Measurements from ENCODE around the gene SASH3.
"Not testable (repeated sequence)": the region's sequence is repeated elsewhere in the genome, so short reads cannot be mapped to it uniquely, and the experiment has no call there.

Gene SASH3

DNA sequence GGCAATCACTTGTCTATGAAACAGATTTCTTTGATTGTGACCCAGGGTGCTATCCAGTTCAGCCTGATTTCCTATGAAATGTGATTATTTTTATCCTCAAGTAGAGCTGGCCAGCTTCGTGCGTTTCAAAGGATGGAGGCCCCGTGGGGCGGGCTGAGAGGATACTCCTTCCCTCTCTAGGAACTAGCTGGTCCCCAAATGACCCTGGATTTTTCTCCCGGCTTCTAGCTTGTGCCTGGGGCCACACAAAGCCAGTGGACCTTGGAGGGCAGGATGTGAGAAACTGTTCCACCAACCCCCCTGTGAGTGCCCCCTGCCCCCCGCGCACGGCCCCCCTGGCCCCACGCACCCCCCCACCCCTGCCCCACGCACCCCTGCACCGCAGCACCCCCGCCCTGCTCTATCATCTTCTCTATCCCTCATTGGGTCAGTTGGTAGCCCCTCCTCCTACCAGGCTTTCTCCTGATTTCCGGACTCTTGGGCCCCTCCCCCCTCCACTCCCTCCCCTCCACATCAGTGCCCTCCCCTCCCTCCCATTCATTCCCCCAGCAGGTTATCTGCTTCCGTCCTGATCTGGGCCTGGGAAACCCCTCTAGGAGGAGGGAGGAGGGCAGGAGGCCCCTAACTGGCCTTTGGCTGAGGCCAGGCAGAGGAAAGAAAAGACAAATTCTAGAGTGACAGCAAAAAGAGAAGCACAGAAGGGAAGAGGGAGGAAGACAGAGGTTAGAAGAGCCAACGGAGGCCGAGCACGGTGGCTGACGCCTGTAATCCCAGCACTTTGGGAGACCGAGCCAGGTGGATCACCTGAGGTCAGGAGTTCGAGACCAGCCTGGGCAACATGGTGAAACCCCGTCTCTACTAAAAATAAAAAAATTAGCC lies 37.6 kb upstream of the SASH3 start:
- H3K14ac ChIP-seq (ENCODE audit: low read length) = no peak overlapping the region
- H3K27me3 ChIP-seq (ENCODE audit: control insufficient read depth in 3 of 3, insufficient read depth in 3 of 3, low read depth in 1 of 3, low read length in 3 of 3) = peaks cover 0 to 11% (median 0%) of the 10 kb centered on the region in 3 experiments
- H2BK15ac ChIP-seq (ENCODE audit: low read length) = no peak overlapping the region
- H3K4me2 ChIP-seq (ENCODE audit: insufficient read depth, low read length, poor library complexity, severe bottlenecking) = no peak overlapping the region
- peak overlapping the region; percentile 54 for H3K27ac ChIP-seq (replicated peaks; ENCODE audit: low read length)
- H2AFZ ChIP-seq (ENCODE audit: low read length) = peak overlapping the region; percentile 81
- no peak overlapping the region for H3K4ac ChIP-seq (ENCODE audit: low read length)
- peaks cover 0 to 7% of the 10 kb centered on the region in 2 donors for H3K4me1 ChIP-seq (ENCODE audit: control insufficient read depth in 2 of 2, insufficient read depth in 1 of 2, low read depth in 1 of 2, low read length in 2 of 2)
- no CpG with 5 or more reads among the region's 21 CpGs for WGBS, 2 donors (ENCODE audit: extremely low coverage in 2 of 2, insufficient read length in 2 of 2, insufficient replicate concordance in 1 of 2)
- no peak overlapping the region for H3K4me3 ChIP-seq (ENCODE audit: low read length in 2 of 2)
- no peak overlapping the region for H4K91ac ChIP-seq (ENCODE audit: low read depth, low read length, poor library complexity)
- H2BK5ac ChIP-seq (ENCODE audit: low read length) = no peak overlapping the region
- H4K8ac ChIP-seq (ENCODE audit: low read depth, low read length) = no peak overlapping the region
- no peak overlapping the region for H2BK120ac ChIP-seq (ENCODE audit: low read depth, low read length)
- H2BK12ac ChIP-seq (ENCODE audit: low read length) = no peak overlapping the region
- no peak overlapping the region for H3K23ac ChIP-seq (ENCODE audit: low read depth, low read length, poor library complexity)
- no peaks in the 10 kb centered on the region for H3K79me1 ChIP-seq (ENCODE audit: low read depth, low read length)
- no peaks in the 10 kb centered on the region for H3K9me3 ChIP-seq (replicated peaks in 1 of 2; ENCODE audit: control insufficient read depth in 2 of 2, insufficient read depth in 1 of 2, low read depth in 1 of 2, low read length in 2 of 2)
- no peaks in the 10 kb centered on the region for H3K36me3 ChIP-seq (replicated peaks in 1 of 2; ENCODE audit: control insufficient read depth in 2 of 2, insufficient read depth in 2 of 2, low read length in 2 of 2)
- H3K18ac ChIP-seq (ENCODE audit: low read length) = no peak overlapping the region
- H2AK5ac ChIP-seq (ENCODE audit: low read depth, low read length) = no peak overlapping the region
- no peak overlapping the region for H3K9ac ChIP-seq (ENCODE audit: low read depth, low read length, poor library complexity)
- peak; percentile 58 for DNase-seq (ENCODE audit: low spot score)

DNA sequence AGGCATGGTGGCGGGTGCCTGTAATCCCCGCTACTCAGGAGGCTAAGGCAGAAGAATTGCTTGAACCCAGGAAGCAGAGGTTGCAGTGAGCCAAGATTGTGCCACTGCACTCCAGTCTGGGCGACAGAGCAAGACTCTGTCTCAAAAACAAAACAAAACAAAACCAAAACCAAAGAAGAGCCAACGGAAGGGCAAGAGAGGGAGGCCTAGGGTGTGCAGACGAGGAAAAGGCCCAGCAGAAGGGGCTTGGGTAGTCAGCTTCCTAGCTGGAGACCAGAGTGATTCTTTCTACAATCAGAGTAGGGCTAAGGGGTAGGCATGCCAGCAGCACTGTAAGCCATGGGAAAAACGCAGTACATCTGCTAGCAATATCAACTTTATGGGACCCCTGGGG lies 37.0 kb upstream of the SASH3 start:
- H3K27ac ChIP-seq (replicated peaks; ENCODE audit: low read length) = peak overlapping the region; percentile 58
- H3K79me1 ChIP-seq (ENCODE audit: low read depth, low read length); DNase-seq (ENCODE audit: low spot score); H3K14ac ChIP-seq (ENCODE audit: low read length); H3K9ac ChIP-seq (ENCODE audit: low read depth, low read length, poor library complexity); H2BK12ac ChIP-seq (ENCODE audit: low read length); H3K4me1 ChIP-seq (ENCODE audit: control insufficient read depth in 2 of 2, insufficient read depth in 1 of 2, low read depth in 1 of 2, low read length in 2 of 2); H3K4me2 ChIP-seq (ENCODE audit: insufficient read depth, low read length, poor library complexity, severe bottlenecking); H3K36me3 ChIP-seq (replicated peaks in 1 of 2; ENCODE audit: control insufficient read depth in 2 of 2, insufficient read depth in 2 of 2, low read length in 2 of 2); H2AFZ ChIP-seq (ENCODE audit: low read length); H2BK5ac ChIP-seq (ENCODE audit: low read length); H3K9me3 ChIP-seq (replicated peaks in 1 of 2; ENCODE audit: control insufficient read depth in 2 of 2, insufficient read depth in 1 of 2, low read depth in 1 of 2, low read length in 2 of 2); H2AK5ac ChIP-seq (ENCODE audit: low read depth, low read length); H2BK15ac ChIP-seq (ENCODE audit: low read length); H3K27me3 ChIP-seq (ENCODE audit: control insufficient read depth in 3 of 3, insufficient read depth in 3 of 3, low read depth in 1 of 3, low read length in 3 of 3); H2BK120ac ChIP-seq (ENCODE audit: low read depth, low read length); H3K4ac ChIP-seq (ENCODE audit: low read length); H3K23ac ChIP-seq (ENCODE audit: low read depth, low read length, poor library complexity); H4K8ac ChIP-seq (ENCODE audit: low read depth, low read length); H3K4me3 ChIP-seq (ENCODE audit: low read length in 2 of 2); H4K91ac ChIP-seq (ENCODE audit: low read depth, low read length, poor library complexity): not testable (repeated sequence)
- no CpG with 5 or more reads among the region's 6 CpGs for WGBS, 2 donors (ENCODE audit: extremely low coverage in 2 of 2, insufficient read length in 2 of 2, insufficient replicate concordance in 1 of 2)
- peak overlapping the region; percentile 28 for H3K18ac ChIP-seq (ENCODE audit: low read length)

DNA sequence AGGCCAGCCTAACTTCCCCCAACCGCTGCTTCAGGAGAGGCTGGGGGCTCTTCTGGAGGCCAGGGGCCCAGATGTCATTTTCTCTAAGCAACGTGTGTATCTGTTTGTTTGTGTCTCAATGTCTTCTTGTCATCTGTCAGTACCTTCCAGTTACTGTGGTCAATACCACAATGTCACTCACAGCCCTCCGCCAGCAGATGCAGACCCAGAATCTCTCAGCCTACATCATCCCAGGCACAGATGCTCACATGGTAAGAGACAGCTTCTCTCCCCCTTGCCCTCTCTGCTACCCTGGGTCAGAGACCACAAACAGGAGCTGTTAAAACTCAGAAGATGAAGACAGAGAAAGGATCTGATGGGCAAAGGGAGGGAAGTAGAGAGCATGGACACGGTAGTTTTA lies 35.9 kb upstream of the SASH3 start:
- DNase-seq (ENCODE audit: low spot score) = no peak
- Histone ChIP-seq H2AK5ac (ENCODE audit: low read depth, low read length) (no peak overlapping the region), H3K4me3 (ENCODE audit: low read length in 2 of 2) (no peak overlapping the region), H3K9me3 (replicated peaks in 1 of 2; ENCODE audit: control insufficient read depth in 2 of 2, insufficient read depth in 1 of 2, low read depth in 1 of 2, low read length in 2 of 2) (no peaks in the 10 kb centered on the region), H2BK15ac (ENCODE audit: low read length) (no peak overlapping the region), H4K8ac (ENCODE audit: low read depth, low read length) (no peak overlapping the region), H3K14ac (ENCODE audit: low read length) (no peak overlapping the region), H3K23ac (ENCODE audit: low read depth, low read length, poor library complexity) (no peak overlapping the region), H2BK12ac (ENCODE audit: low read length) (peak overlapping the region; percentile 82), H3K4ac (ENCODE audit: low read length) (no peak overlapping the region), H3K36me3 (replicated peaks in 1 of 2; ENCODE audit: control insufficient read depth in 2 of 2, insufficient read depth in 2 of 2, low read length in 2 of 2) (no peaks in the 10 kb centered on the region), H2BK120ac (ENCODE audit: low read depth, low read length) (no peak overlapping the region), H2AFZ (ENCODE audit: low read length) (no peak overlapping the region), H3K9ac (ENCODE audit: low read depth, low read length, poor library complexity) (no peak overlapping the region), H3K79me1 (ENCODE audit: low read depth, low read length) (no peaks in the 10 kb centered on the region), H3K4me1 (ENCODE audit: control insufficient read depth in 2 of 2, insufficient read depth in 1 of 2, low read depth in 1 of 2, low read length in 2 of 2) (peaks cover 0 to 4% of the 10 kb centered on the region in 2 donors), H4K91ac (ENCODE audit: low read depth, low read length, poor library complexity) (no peak overlapping the region), H3K18ac (ENCODE audit: low read length) (peak overlapping the region; percentile 76), H3K4me2 (ENCODE audit: insufficient read depth, low read length, poor library complexity, severe bottlenecking) (no peak overlapping the region), H2BK5ac (ENCODE audit: low read length) (no peak overlapping the region), H3K27ac (replicated peaks; ENCODE audit: low read length) (no peak overlapping the region), H3K27me3 (ENCODE audit: control insufficient read depth in 3 of 3, insufficient read depth in 3 of 3, low read depth in 1 of 3, low read length in 3 of 3) (peaks cover 0 to 4% (median 0%) of the 10 kb centered on the region in 3 experiments)
- WGBS, 2 donors (ENCODE audit: extremely low coverage in 2 of 2, insufficient read length in 2 of 2, insufficient replicate concordance in 1 of 2) = no CpG with 5 or more reads among the region's 4 CpGs

DNA sequence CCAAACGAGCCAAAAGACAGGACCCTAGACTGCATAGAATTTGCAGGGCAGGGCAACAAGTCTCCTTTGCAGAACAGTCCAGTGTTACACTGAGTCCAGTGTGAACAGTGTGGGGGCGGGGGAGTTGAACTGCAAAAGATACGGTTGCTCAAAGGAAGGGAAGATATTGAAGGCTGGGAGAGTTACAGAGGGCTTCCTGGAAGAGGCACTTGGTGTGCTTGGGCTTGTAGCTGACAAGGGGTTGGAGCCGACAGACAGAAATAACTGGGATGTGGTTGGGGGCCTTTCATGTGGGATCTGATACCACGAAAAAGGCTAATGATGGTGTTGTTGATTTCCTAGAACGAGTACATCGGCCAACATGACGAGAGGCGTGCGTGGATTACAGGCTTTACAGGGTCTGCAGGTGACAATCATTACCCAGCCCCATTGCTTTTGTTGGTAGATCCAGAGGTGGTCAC lies 34.9 kb upstream of the SASH3 start:
- Histone ChIP-seq H3K9me3 (replicated peaks in 1 of 2; ENCODE audit: control insufficient read depth in 2 of 2, insufficient read depth in 1 of 2, low read depth in 1 of 2, low read length in 2 of 2) (no peaks in the 10 kb centered on the region), H3K27me3 (ENCODE audit: control insufficient read depth in 3 of 3, insufficient read depth in 3 of 3, low read depth in 1 of 3, low read length in 3 of 3) (peaks cover 0 to 4% (median 0%) of the 10 kb centered on the region in 3 experiments), H2BK120ac (ENCODE audit: low read depth, low read length) (no peak overlapping the region), H3K14ac (ENCODE audit: low read length) (no peak overlapping the region), H2AK5ac (ENCODE audit: low read depth, low read length) (no peak overlapping the region), H3K79me1 (ENCODE audit: low read depth, low read length) (no peaks in the 10 kb centered on the region), H2BK5ac (ENCODE audit: low read length) (no peak overlapping the region), H3K9ac (ENCODE audit: low read depth, low read length, poor library complexity) (no peak overlapping the region), H3K36me3 (replicated peaks in 1 of 2; ENCODE audit: control insufficient read depth in 2 of 2, insufficient read depth in 2 of 2, low read length in 2 of 2) (no peaks in the 10 kb centered on the region), H2BK12ac (ENCODE audit: low read length) (no peak overlapping the region), H2BK15ac (ENCODE audit: low read length) (no peak overlapping the region), H3K4me3 (ENCODE audit: low read length in 2 of 2) (no peak overlapping the region), H3K23ac (ENCODE audit: low read depth, low read length, poor library complexity) (no peak overlapping the region), H3K18ac (ENCODE audit: low read length) (no peak overlapping the region), H3K4me1 (ENCODE audit: control insufficient read depth in 2 of 2, insufficient read depth in 1 of 2, low read depth in 1 of 2, low read length in 2 of 2) (peaks cover 0 to 3% of the 10 kb centered on the region in 2 donors), H4K8ac (ENCODE audit: low read depth, low read length) (no peak overlapping the region), H3K4me2 (ENCODE audit: insufficient read depth, low read length, poor library complexity, severe bottlenecking) (no peak overlapping the region), H2AFZ (ENCODE audit: low read length) (no peak overlapping the region), H3K27ac (replicated peaks; ENCODE audit: low read length) (no peak overlapping the region), H4K91ac (ENCODE audit: low read depth, low read length, poor library complexity) (no peak overlapping the region), H3K4ac (ENCODE audit: low read length) (no peak overlapping the region)
- no CpG with 5 or more reads among the region's 10 CpGs for WGBS, 2 donors (ENCODE audit: extremely low coverage in 2 of 2, insufficient read length in 2 of 2, insufficient replicate concordance in 1 of 2)
- no peak for DNase-seq (ENCODE audit: low spot score)

Data from neuronal stem cell (in vitro differentiated cells).